Tibial artery (tissue), 4 donors: ENCODE data around the gene ANKRD13B.

Experiments
- DNase-seq, 2 donors: peaks; one replicate each; pipeline ENCODE4 v3.0.0-alpha.2; 2019
- H3K27ac ChIP-seq, 2 donors: fragments of 200-600 bp; sonication (generic) in 1 of 2; 1 replicate in 1 of 2; 2 replicates in 1 of 2; pipeline ENCODE4 v1.5.1; 2018 to 2019; ENCODE audit warnings: mild to moderate bottlenecking in 1 of 2
- H3K27me3 ChIP-seq, 2 donors: fragments of 200-600 bp; sonication (generic) in 1 of 2; one replicate each; pipeline versions ENCODE4 v1.5.1 to v1.6.0; 2016 to 2019
- H3K36me3 ChIP-seq, 3 donors: fragments of 200-600 bp; sonication (generic) in 2 of 3; one replicate each; pipeline ENCODE4 v1.5.1; 2016 to 2019; ENCODE audit warnings: mild to moderate bottlenecking in 2 of 3
- H3K4me1 ChIP-seq, 4 donors: fragments of 200-600 bp; sonication (generic) in 2 of 4; 1 replicate in 3 of 4; 2 replicates in 1 of 4; pipeline ENCODE4 v1.5.1; 2016 to 2019
- H3K4me3 ChIP-seq, 2 donors: fragments of 200-600 bp; sonication (generic) in 1 of 2; 1 replicate in 1 of 2; 2 replicates in 1 of 2; pipeline ENCODE4 v1.5.1; 2018 to 2019; ENCODE audit warnings: mild to moderate bottlenecking in 2 of 2
- H3K9me3 ChIP-seq, 3 donors: fragments of 200-600 bp; sonication (generic) in 1 of 3; one replicate each; pipeline ENCODE4 v1.5.1; 2016 to 2019
- intact Hi-C: fragments of 100-400 bp; cut with DNase I; formaldehyde crosslinking; loops from one replicate; pipeline ENCODE4 v1.15.0; 2023; ENCODE audit warnings: low total_unique reads
- TF ChIP-seq, protein P1 (sequence below), 2 experiments: fragments of 200-600 bp in 1 of 2; fragments of 450-650 bp in 1 of 2; IDR thresholded peaks; one replicate each; pipeline ENCODE4 v1.5.1; 2017 to 2019; ENCODE audit warnings: antibody characterized with exemption in 2 of 2, mild to moderate bottlenecking in 1 of 2, moderate library complexity in 1 of 2

The ANKRD13B gene

DNA sequence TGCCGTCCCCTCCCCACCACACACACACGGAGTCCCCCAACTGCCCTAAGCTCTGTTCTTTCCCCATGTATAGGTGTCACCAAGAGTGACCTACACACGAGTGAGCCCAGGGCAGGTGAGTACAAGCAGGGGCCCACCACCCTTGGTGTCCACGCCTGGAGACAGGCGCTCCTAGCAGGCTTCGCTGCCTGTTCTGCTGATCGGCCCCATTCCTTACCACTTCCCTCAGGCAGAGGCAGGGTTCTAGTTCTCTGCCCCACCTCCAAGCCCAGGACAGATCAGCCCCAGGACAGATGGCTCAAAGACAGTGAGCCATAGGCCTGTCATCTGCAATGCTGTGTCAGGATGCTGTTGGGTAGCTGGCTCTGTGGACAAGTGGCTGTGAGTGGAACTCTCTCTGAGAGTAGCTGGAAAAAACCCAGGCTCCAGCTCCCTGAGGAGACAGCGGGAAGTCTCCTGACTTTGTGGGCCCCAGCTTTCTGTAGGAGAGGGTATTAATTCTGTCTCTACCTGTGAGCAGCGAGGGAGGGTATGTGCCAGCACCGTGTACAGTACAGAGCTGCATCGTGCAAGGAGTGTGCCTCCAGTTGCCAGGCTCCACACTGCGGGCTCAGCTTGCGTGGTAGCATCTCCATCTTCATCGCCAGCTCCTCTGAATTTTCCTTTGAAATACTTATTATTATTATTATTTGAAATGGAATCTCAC is 23.5 kb upstream of the ANKRD13B start:
- Histone ChIP-seq H3K27me3 (no peaks in the 10 kb centered on the region), H3K36me3 (peaks cover 1 to 18% (median 7%) of the 10 kb centered on the region in 3 donors), H3K4me1 (peaks cover 0 to 65% (median 38%) of the 10 kb centered on the region in 4 donors), H3K9me3 (no peaks in the 10 kb centered on the region), H3K4me3 (peak overlapping the region; percentile 72 to 90), H3K27ac (peak overlapping the region; percentile 87 to 89)
- TF ChIP-seq, protein P1, sequence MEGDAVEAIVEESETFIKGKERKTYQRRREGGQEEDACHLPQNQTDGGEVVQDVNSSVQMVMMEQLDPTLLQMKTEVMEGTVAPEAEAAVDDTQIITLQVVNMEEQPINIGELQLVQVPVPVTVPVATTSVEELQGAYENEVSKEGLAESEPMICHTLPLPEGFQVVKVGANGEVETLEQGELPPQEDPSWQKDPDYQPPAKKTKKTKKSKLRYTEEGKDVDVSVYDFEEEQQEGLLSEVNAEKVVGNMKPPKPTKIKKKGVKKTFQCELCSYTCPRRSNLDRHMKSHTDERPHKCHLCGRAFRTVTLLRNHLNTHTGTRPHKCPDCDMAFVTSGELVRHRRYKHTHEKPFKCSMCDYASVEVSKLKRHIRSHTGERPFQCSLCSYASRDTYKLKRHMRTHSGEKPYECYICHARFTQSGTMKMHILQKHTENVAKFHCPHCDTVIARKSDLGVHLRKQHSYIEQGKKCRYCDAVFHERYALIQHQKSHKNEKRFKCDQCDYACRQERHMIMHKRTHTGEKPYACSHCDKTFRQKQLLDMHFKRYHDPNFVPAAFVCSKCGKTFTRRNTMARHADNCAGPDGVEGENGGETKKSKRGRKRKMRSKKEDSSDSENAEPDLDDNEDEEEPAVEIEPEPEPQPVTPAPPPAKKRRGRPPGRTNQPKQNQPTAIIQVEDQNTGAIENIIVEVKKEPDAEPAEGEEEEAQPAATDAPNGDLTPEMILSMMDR (IDR thresholded peaks at IDR 0.05), result no peak
- DNase-seq, result peak in 1 of 2 donors; percentile 68
- intact Hi-C loops, result loop anchor here (10.0 kb wide), 1 partner anchor 195 kb away; no protein-coding TSS in a partner anchor

DNA sequence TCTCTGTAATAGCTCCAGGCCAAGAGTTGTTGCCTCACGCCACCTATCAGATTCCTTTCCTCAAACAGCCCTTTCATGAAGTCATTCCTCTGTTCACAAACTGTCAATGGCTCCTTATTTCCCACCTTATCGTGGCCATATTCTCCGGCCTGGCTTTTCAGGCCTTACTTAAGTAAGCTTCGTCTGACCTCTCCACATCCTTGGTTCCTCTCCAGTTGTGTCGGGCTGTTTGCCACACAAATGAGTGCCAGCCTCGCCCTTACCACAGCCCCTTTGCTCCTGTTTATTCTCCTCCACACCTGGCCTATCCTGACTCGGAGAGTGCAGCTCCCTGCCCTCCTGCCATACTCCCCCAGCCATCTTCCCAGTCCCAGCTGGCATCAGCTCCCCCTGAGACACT is 22.4 kb upstream of the ANKRD13B start:
- Histone ChIP-seq H3K4me1 (peaks cover 0 to 65% (median 37%) of the 10 kb centered on the region in 4 donors), H3K9me3 (no peaks in the 10 kb centered on the region), H3K27ac (no peak overlapping the region), H3K4me3 (no peak overlapping the region), H3K36me3 (peaks cover 12 to 29% (median 18%) of the 10 kb centered on the region in 3 donors), H3K27me3 (no peaks in the 10 kb centered on the region)
- intact Hi-C loops, result no loop called here
- TF ChIP-seq, protein P1 (IDR thresholded peaks at IDR 0.05), result no peak
- DNase-seq, result peak in 1 of 2 donors; percentile 45

DNA sequence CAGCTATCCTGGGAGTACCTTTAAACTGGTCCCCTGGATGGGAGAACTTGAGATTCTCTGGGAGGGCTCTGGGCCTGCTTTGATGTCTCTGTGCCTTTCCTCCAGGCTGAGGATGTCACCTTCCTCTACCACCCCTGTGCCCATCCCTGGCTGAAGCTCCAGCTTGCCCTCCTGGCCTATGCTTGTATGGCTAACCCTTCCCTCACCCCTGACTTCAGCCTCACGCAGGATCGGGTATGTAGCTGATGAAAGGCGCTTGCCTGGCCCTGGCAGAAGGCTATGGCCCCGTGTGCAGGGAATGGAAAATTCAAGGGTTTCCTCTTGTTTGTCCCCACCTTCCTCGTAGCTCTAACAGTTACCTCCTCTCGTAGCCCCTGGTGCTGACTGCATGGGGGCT is 21.4 kb upstream of the ANKRD13B start:
- Histone ChIP-seq H3K9me3 (no peaks in the 10 kb centered on the region), H3K27ac (no peak overlapping the region), H3K36me3 (peaks cover 20 to 38% (median 28%) of the 10 kb centered on the region in 3 donors), H3K27me3 (no peaks in the 10 kb centered on the region), H3K4me1 (peaks cover 0 to 58% (median 28%) of the 10 kb centered on the region in 4 donors), H3K4me3 (no peak overlapping the region)
- TF ChIP-seq, protein P1 (IDR thresholded peaks at IDR 0.05), result no peak
- intact Hi-C loops, result no loop called here
- peak in 1 of 2 donors; percentile 44 for DNase-seq

DNA sequence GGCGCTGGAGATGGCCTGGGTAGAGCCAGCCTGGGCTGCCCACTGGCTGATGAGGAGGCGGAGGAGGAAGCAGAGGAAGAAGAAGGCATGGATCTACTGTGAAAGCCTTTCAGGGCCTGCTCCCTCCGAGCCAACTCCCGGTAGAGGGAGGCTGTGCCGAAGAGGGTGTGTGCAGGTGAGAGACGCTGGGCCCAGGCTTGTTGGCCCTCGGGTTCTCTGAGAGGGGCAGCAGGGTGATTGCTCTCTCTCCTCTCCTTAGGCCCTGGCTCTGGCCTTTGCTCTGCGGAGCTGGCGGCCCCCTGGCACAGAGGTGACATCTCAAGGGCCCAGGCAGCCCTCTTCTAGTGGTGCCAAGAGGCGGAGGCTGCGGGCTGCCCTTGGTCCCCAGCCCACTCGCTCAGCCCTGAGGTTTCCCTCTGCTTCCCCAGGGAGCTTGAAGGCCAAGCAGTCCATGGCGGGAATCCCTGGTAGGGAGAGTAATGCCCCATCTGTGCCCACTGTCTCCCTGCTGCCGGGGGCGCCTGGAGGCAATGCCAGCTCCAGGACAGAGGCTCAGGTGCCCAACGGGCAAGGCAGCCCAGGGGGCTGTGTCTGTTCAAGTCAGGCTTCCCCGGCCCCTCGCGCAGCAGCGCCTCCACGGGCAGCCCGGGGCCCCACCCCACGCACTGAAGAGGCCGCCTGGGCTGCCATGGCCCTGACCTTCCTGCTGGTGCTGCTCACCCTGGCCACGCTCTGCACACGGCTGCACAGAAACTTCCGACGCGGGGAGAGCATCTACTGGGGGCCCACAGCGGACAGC is 20.9 kb upstream of the ANKRD13B start:
- Histone ChIP-seq H3K9me3 (no peaks in the 10 kb centered on the region), H3K4me1 (peaks cover 0 to 52% (median 26%) of the 10 kb centered on the region in 4 donors), H3K36me3 (peaks cover 22 to 44% (median 34%) of the 10 kb centered on the region in 3 donors), H3K27me3 (no peaks in the 10 kb centered on the region), H3K27ac (peak overlapping the region; percentile 29 to 42), H3K4me3 (peak overlapping the region; percentile 40 to 51)
- intact Hi-C loops, result no loop called here
- DNase-seq, result peak in 1 of 2 donors; percentile 68
- TF ChIP-seq, protein P1 (IDR thresholded peaks at IDR 0.05), result no peak

DNA sequence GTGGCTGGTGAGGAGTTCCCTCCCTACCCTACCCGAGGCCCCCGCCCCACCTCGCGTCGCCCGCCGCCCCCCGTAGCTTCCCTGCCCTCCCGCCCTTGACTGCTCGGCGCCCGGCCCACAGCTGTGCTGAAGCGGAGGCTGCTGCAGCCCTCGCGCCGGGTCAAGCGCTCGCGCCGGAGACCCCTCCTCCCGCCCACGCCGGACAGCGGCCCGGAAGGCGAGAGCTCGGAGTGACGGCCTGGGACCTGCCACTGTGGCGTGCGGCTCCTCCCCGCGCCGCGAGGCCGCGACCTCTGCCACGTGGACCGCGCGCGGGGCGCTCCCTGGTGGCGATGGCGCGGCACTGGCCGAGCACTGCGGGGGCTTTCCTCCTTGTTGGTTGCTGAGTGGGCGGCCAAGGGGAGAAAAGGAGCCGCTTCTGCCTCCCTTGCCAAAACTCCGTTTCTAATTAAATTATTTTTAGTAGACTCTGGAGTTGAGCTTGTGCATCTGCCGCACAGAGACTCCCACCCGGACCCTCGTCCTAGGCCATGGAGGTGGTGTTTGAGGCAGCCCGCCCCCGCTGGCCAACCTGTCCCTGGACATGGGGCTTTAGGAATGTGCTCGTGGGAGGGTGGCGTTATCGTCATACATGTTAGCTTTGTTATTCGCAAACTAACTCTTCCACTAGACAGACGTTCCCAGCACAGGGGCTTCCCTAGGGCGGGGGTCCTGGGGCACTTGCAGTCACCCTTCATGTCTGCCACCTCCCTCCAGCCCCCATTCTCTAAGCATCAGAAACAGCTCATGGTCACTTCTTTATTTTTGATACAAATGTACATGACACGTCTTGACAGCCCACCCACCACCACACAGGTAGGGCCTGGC is 20.0 kb upstream of the ANKRD13B start:
- intact Hi-C loops, result no loop called here
- peak in 1 of 2 donors; percentile 77 for DNase-seq
- H3K9me3 ChIP-seq, result no peaks in the 10 kb centered on the region

More for the DNA sequence above, 20.0 kb upstream of the ANKRD13B start:
- Histone ChIP-seq H3K36me3 (peaks cover 22 to 53% (median 42%) of the 10 kb centered on the region in 3 donors), H3K27ac (peak overlapping the region; percentile 29 to 42), H3K27me3 (no peaks in the 10 kb centered on the region), H3K4me3 (peak overlapping the region; percentile 40 to 51), H3K4me1 (peaks cover 0 to 55% (median 24%) of the 10 kb centered on the region in 4 donors)
- TF ChIP-seq, protein P1 (IDR thresholded peaks at IDR 0.05), result peak; percentile 70 to 73
